Endothelial cell of coronary artery (primary cell): ENCODE data around the gene CACYBP. TPM values are rescaled to one million over a fixed set of nuclear protein-coding genes. Genes with fewer than 3 reads are reported as not detected.

Experiments
- total RNA-seq: library from RNA; depleted of rRNA; stranded (reverse); fragments of >200 nt; gene quantifications from 2 replicates; pipeline ENCODE4 v1.2.3, GENCODE V29; 2014

The CACYBP gene
- total RNA-seq, result 313 and 323 TPM in 2 replicates

GRCh38 chr1:174999936-175000696, at the start of gene CACYBP:
Gene CACYBP (plus strand): TSS chr1:174999947. CDS start chr1:175000181, 234 bp downstream.

GRCh38 chr1:175023043-175023921, 23.5 kb downstream of the CACYBP start, which contains the start of gene MRPS14:
Gene MRPS14 (minus strand): TSS chr1:175023425. CDS start chr1:175023408, 17 bp downstream.

Other genes starting within 250 kb of the CACYBP start
- gene MRPS14, start 23.5 kb downstream of the CACYBP start, total RNA-seq, result 26.3 and 29.5 TPM in 2 replicates
- under 0.01 TPM in 1 of 2 replicates, not detected in the other for gene TNN, start 67.9 kb downstream of the CACYBP start, total RNA-seq
- gene KIAA0040, start 192.8 kb downstream of the CACYBP start, total RNA-seq, result 5.2 and 17.3 TPM in 2 replicates